AG09309 (cell line): ENCODE data around the gene TBC1D10A.
A peak's percentile ranks its signal among the peaks of the same experiment; 100 is the strongest.

Source experiments
- DNase-seq: peaks from one replicate; pipeline ENCODE4 v3.0.0-alpha.2; 2010; ENCODE audit warnings: low read depth
- H3K4me3 ChIP-seq: 2 replicates; pipeline ENCODE4 v1.5.1; 2011; ENCODE audit warnings: mild to moderate bottlenecking, low read depth, low read length, moderate library complexity; ENCODE audit not compliant: control insufficient read depth
- CTCF ChIP-seq: IDR thresholded peaks from 2 replicates; pipeline ENCODE4 v1.5.1; 2011; ENCODE audit warnings: mild to moderate bottlenecking, low read depth, low read length, inconsistent platforms; ENCODE audit not compliant: insufficient read depth, control insufficient read depth; ENCODE audit errors: missing control alignments

TBC1D10A gene

GRCh38 chr22:30246814-30247376, 79.8 kb downstream of the TBC1D10A start:
- peak overlapping the region; percentile 39 for H3K4me3 ChIP-seq
- no peak for DNase-seq
- TF ChIP-seq CTCF, result no peak

- no peak for DNase-seq
- TF ChIP-seq CTCF, result no peak
- peak within 1 kb of the TSS; percentile 39 for H3K4me3 ChIP-seq
Observed at GRCh38 chr22:30245985-30246813, 80.5 kb downstream of the TBC1D10A start, which contains the start of gene LIF. LIF (minus strand) TSS chr22:30246759; CDS start chr22:30246695, 64 bp downstream.

- TF ChIP-seq CTCF, result no peak
- DNase-seq, result no peak
- H3K4me3 ChIP-seq, result peak overlapping the region; percentile 39
Observed at GRCh38 chr22:30245181-30245984, 81.4 kb downstream of the TBC1D10A start.

- DNase-seq, result no peak
Observed at GRCh38 chr22:30244641-30245040, 82.1 kb downstream of the TBC1D10A start.

GRCh38 chr22:30244066-30244465, 82.7 kb downstream of the TBC1D10A start:
- DNase-seq, result no peak
- TF ChIP-seq CTCF, result no peak
- no peak overlapping the region for H3K4me3 ChIP-seq

More at GRCh38 chr22:30244641-30245040, 82.1 kb downstream of the TBC1D10A start:
- TF ChIP-seq CTCF, result no peak
- no peak overlapping the region for H3K4me3 ChIP-seq

GRCh38 chr22:30243661-30244060, 83.1 kb downstream of the TBC1D10A start:
- no peak overlapping the region for H3K4me3 ChIP-seq
- TF ChIP-seq CTCF, result no peak
- DNase-seq, result no peak
